ENCODE results near the gene CD53. TPM values are rescaled to one million over a fixed set of nuclear protein-coding genes. Genes with fewer than 3 reads are reported as not detected.

CD53 gene
- total RNA-seq, 1 experiment from 2014 or later = not detected

- no peaks in the 10 kb centered on the region for H3K4me1 ChIP-seq (ENCODE audit: insufficient read depth, low read length)
- no peaks in the 10 kb centered on the region for H4K20me1 ChIP-seq (ENCODE audit: low read length)
- BruUV-seq (replicated peaks) = no TSS peak
- no peaks in the 10 kb centered on the region for H3K9me3 ChIP-seq (ENCODE audit: low read length)
- H2AFZ ChIP-seq (ENCODE audit: low read length) = no peak overlapping the region
- no peak overlapping the region for H3K4me3 ChIP-seq (ENCODE audit: low read length)
- intact Hi-C loops (cut with micrococcal nuclease) = no loop called here
- no peaks in the 10 kb centered on the region for H3K36me3 ChIP-seq (ENCODE audit: low read depth, low read length)
- no peaks in the 10 kb centered on the region for H3K79me2 ChIP-seq (ENCODE audit: low read length)
- no peaks in the 10 kb centered on the region for H3K9me2 ChIP-seq (replicated peaks; ENCODE audit: low read length)
- H3K4me2 ChIP-seq (ENCODE audit: low read length) = no peak overlapping the region
- no peaks in the 10 kb centered on the region for H3F3A ChIP-seq (ENCODE audit: low read length, unreplicated experiment)
- peaks cover 53% of the 10 kb centered on the region for H3K27me3 ChIP-seq (ENCODE audit: low read length)
- no peak overlapping the region for H3K27ac ChIP-seq (ENCODE audit: low read length)
- ChIA-PET CTCF (no interaction called here), POLR2A (ENCODE audit: unreplicated experiment) (no interaction called here)
- DNase-seq (no peak), ATAC-seq (no peak)
- H3K9ac ChIP-seq (ENCODE audit: low read length) = no peak overlapping the region
- TF ChIP-seq CTCF (conservative IDR thresholded peaks at IDR 0.05; ENCODE audit: low read depth, low read length) (no peak), EZH2 (IDR thresholded peaks at IDR 0.05; ENCODE audit: low read length, unreplicated experiment) (no peak)
Measured at GRCh38 chr1:110856410-110856809, 16.5 kb upstream of the CD53 start.

- POLR2A ChIA-PET (ENCODE audit: unreplicated experiment) = no interaction called here
Measured at GRCh38 chr1:110857964-110858948, 14.7 kb upstream of the CD53 start.

GRCh38 chr1:110859062-110859461 lies 13.9 kb upstream of the CD53 start:
- Histone ChIP-seq H3K27me3 (ENCODE audit: low read length) (peaks cover 27% of the 10 kb centered on the region), H3K4me3 (ENCODE audit: low read length) (no peak overlapping the region), H3K36me3 (ENCODE audit: low read depth, low read length) (no peaks in the 10 kb centered on the region), H4K20me1 (ENCODE audit: low read length) (no peaks in the 10 kb centered on the region), H3K9me2 (replicated peaks; ENCODE audit: low read length) (no peaks in the 10 kb centered on the region), H2AFZ (ENCODE audit: low read length) (no peak overlapping the region), H3K4me2 (ENCODE audit: low read length) (no peak overlapping the region), H3K27ac (ENCODE audit: low read length) (no peak overlapping the region), H3K9ac (ENCODE audit: low read length) (no peak overlapping the region), H3K79me2 (ENCODE audit: low read length) (no peaks in the 10 kb centered on the region), H3K4me1 (ENCODE audit: insufficient read depth, low read length) (no peaks in the 10 kb centered on the region), H3K9me3 (ENCODE audit: low read length) (no peaks in the 10 kb centered on the region), H3F3A (ENCODE audit: low read length, unreplicated experiment) (no peaks in the 10 kb centered on the region)
- BruUV-seq (replicated peaks) = no TSS peak
- no peak for DNase-seq
- ChIA-PET CTCF (no interaction called here), POLR2A (ENCODE audit: unreplicated experiment) (no interaction called here)
- no peak for ATAC-seq
- no peak for TF ChIP-seq CTCF (conservative IDR thresholded peaks at IDR 0.05; ENCODE audit: low read depth, low read length)
- no peak for TF ChIP-seq EZH2 (IDR thresholded peaks at IDR 0.05; ENCODE audit: low read length, unreplicated experiment)
- no peak for TF ChIP-seq EZH2phosphoT487 (IDR thresholded peaks at IDR 0.05; ENCODE audit: borderline replicate concordance, low read length)
- intact Hi-C loops (cut with micrococcal nuclease) = no loop called here

More at GRCh38 chr1:110857964-110858948, 14.7 kb upstream of the CD53 start:
- Histone ChIP-seq H3K9me3 (ENCODE audit: low read length) (no peaks in the 10 kb centered on the region), H3K36me3 (ENCODE audit: low read depth, low read length) (no peaks in the 10 kb centered on the region), H3K27me3 (ENCODE audit: low read length) (peaks cover 35% of the 10 kb centered on the region), H4K20me1 (ENCODE audit: low read length) (no peaks in the 10 kb centered on the region), H3K9me2 (replicated peaks; ENCODE audit: low read length) (no peaks in the 10 kb centered on the region), H3K4me2 (ENCODE audit: low read length) (no peak overlapping the region), H3K4me3 (ENCODE audit: low read length) (no peak overlapping the region), H3K4me1 (ENCODE audit: insufficient read depth, low read length) (no peaks in the 10 kb centered on the region), H3K79me2 (ENCODE audit: low read length) (no peaks in the 10 kb centered on the region), H3F3A (ENCODE audit: low read length, unreplicated experiment) (no peaks in the 10 kb centered on the region), H3K27ac (ENCODE audit: low read length) (no peak overlapping the region), H2AFZ (ENCODE audit: low read length) (no peak overlapping the region), H3K9ac (ENCODE audit: low read length) (no peak overlapping the region)
- CTCF ChIA-PET = no interaction called here
- ATAC-seq (peak; percentile 71; the same call in 1 of the 2 replicates), DNase-seq (peak; percentile 39)
- no TSS peak for BruUV-seq (replicated peaks)
- no peak for TF ChIP-seq EZH2 (IDR thresholded peaks at IDR 0.05; ENCODE audit: low read length, unreplicated experiment)
- intact Hi-C loops (cut with micrococcal nuclease) = no loop called here

Measured in PC-3 (cell line).